Esophagus muscularis mucosa (tissue), 3 donors: Measurements from ENCODE around the gene LPCAT2.

Experiments
- CTCF ChIP-seq, 3 experiments: fragments of 200-600 bp in 2 of 3; fragments of 450-650 bp in 1 of 3; sonication (generic) in 2 of 3; IDR thresholded peaks; one replicate each; pipeline ENCODE4 v1.5.1; 2017 to 2019; ENCODE audit warnings: antibody characterized with exemption in 3 of 3, mild to moderate bottlenecking in 2 of 3, moderate library complexity in 1 of 3
- POLR2AphosphoS5 ChIP-seq, 2 donors: sonication (generic); formaldehyde crosslinking; IDR thresholded peaks; one replicate each; pipeline ENCODE4 v1.6.1; 2017; ENCODE audit warnings: antibody characterized with exemption in 2 of 2

DNA sequence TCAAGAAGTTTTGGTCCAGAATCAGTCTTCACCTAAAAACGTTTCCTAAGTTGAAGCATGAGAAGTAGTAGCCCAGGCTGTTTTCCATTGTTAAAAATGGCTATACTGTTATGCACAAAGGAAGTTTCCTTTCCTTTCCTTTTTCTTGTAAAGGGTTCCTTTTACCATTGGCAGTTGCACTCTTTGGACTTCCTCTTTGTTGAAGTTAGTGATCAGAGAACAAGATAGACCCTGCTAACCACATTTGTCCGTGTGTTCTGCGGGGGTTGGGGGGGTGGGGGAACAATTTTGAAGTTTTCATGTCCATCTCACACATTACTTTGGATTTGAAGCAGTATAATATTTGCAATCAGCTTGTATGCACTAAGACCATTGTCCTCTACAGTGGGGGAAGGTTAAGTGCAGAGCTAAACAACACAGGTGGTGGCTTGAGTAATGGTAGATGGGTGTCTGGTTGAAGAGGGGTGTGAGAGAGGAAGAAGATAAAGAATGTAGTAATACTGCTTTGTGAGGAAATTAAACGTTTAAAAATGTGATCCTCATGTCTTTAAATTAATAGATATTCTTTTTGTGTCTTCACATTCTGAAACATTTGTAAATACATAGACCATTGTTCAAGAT lies 1.4 kb downstream of the LPCAT2 start:
- TF ChIP-seq CTCF (IDR thresholded peaks at IDR 0.05): no peak
- no peak for TF ChIP-seq POLR2AphosphoS5 (IDR thresholded peaks at IDR 0.05)
